CD4-positive, alpha-beta T cell (primary cell): ENCODE results near the gene MCRIP2. TPM values are rescaled to one million over a fixed set of nuclear protein-coding genes. Genes with fewer than 3 reads are reported as not detected.

Experiments
- ATAC-seq: fragments of 200-7000 bp; cut with Tn5 transposase; one replicate; pipeline ENCODE4 v1.10.0; 2022; ENCODE audit warnings: mild to moderate bottlenecking; ENCODE audit not compliant: poor library complexity
- CTCF ChIA-PET: fragments of 350-600 bp; sonication (Branson Sonifier 250); formaldehyde crosslinking; loops from one replicate; lab custom pipeline; 2021; ENCODE audit warnings: antibody characterized with exemption, inconsistent platforms; lab: Charles Lee
- POLR2A ChIA-PET: fragments of 350-600 bp; sonication (Branson Sonifier 250); formaldehyde crosslinking; loops from one replicate; lab custom pipeline; 2021; ENCODE audit warnings: antibody characterized with exemption, inconsistent platforms; lab: Charles Lee
- DNase-seq, 14 experiments: peaks; one replicate each; pipeline ENCODE4 v3.0.0-alpha.2; 2013 to 2020; ENCODE audit warnings: mixed read lengths in 2 of 14
- H3K27ac ChIP-seq, 2 donors: one replicate each; pipeline versions ENCODE4 v1.5.1 to v1.7.0; 2013; ENCODE audit warnings: low read length in 2 of 2, low read depth in 1 of 2, mild to moderate bottlenecking in 1 of 2
- H3K27me3 ChIP-seq, 2 experiments: 1 replicate in 1 of 2; 2 replicates in 1 of 2; pipeline versions ENCODE4 v1.6.1 to v1.7.0; 2013; ENCODE audit warnings: low read length in 2 of 2, control low read depth in 1 of 2, mild to moderate bottlenecking in 1 of 2, moderate library complexity in 1 of 2; ENCODE audit not compliant: insufficient read depth in 2 of 2, control insufficient read depth in 1 of 2
- H3K36me3 ChIP-seq: one replicate; pipeline ENCODE4 v1.6.1; 2013; ENCODE audit warnings: low read length, control low read depth; ENCODE audit not compliant: insufficient read depth
- H3K4me1 ChIP-seq: one replicate; pipeline ENCODE4 v1.6.1; 2013; ENCODE audit warnings: low read length, control low read depth; ENCODE audit not compliant: insufficient read depth
- H3K4me3 ChIP-seq: one replicate; pipeline ENCODE4 v1.5.1; 2013; ENCODE audit warnings: mild to moderate bottlenecking, low read length, moderate library complexity
- H3K9me3 ChIP-seq, 2 experiments: 1 replicate in 1 of 2; 2 replicates in 1 of 2; pipeline versions ENCODE4 v1.6.1 to v1.7.0; 2013; ENCODE audit warnings: low read length in 2 of 2, mild to moderate bottlenecking in 2 of 2, control low read depth in 1 of 2, moderate library complexity in 1 of 2; ENCODE audit not compliant: control insufficient read depth in 1 of 2, insufficient read depth in 1 of 2
- H3K27ac Mint-ChIP-seq: one replicate; pipeline ENCODE4 v1.8.0; 2020; ENCODE audit warnings: mixed read lengths
- H3K27me3 Mint-ChIP-seq: one replicate; pipeline ENCODE4 v1.8.0; 2021; ENCODE audit warnings: mixed read lengths
- H3K36me3 Mint-ChIP-seq: one replicate; pipeline ENCODE4 v1.8.0; 2021; ENCODE audit warnings: low read depth, mixed read lengths
- H3K4me1 Mint-ChIP-seq: one replicate; pipeline ENCODE4 v1.8.0; 2021; ENCODE audit warnings: low read depth, mixed read lengths
- H3K4me3 Mint-ChIP-seq: one replicate; pipeline ENCODE4 v1.8.0; 2020; ENCODE audit warnings: mild to moderate bottlenecking, mixed read lengths
- H3K9me3 Mint-ChIP-seq: one replicate; pipeline ENCODE4 v1.8.0; 2020; ENCODE audit warnings: mixed read lengths
- intact Hi-C, 2 experiments: fragments of 100-400 bp; cut with DNase I in 1 of 2; cut with micrococcal nuclease in 1 of 2; formaldehyde crosslinking; loops; one replicate each; pipeline versions ENCODE4 v1.15.1 to v1.9.0; 2023 to 2025; cut with DNase I, micrococcal nuclease
- total RNA-seq, 174 experiments: library from RNA in 2 of 174; stranded (reverse) in 2 of 174; gene quantifications; one replicate each; pipeline ENCODE4 v1.2.3 and lab custom pipeline; 2021 to 2026
- TF ChIP-seq, protein P1 (sequence below): fragments of 200-600 bp; IDR thresholded peaks from one replicate; pipeline ENCODE4 v1.8.0; 2022; ENCODE audit warnings: antibody characterized with exemption, mild to moderate bottlenecking

Gene MCRIP2
- total RNA-seq, 2 experiments from 2014 or later, result 11.4 to 14.6 TPM

DNA sequence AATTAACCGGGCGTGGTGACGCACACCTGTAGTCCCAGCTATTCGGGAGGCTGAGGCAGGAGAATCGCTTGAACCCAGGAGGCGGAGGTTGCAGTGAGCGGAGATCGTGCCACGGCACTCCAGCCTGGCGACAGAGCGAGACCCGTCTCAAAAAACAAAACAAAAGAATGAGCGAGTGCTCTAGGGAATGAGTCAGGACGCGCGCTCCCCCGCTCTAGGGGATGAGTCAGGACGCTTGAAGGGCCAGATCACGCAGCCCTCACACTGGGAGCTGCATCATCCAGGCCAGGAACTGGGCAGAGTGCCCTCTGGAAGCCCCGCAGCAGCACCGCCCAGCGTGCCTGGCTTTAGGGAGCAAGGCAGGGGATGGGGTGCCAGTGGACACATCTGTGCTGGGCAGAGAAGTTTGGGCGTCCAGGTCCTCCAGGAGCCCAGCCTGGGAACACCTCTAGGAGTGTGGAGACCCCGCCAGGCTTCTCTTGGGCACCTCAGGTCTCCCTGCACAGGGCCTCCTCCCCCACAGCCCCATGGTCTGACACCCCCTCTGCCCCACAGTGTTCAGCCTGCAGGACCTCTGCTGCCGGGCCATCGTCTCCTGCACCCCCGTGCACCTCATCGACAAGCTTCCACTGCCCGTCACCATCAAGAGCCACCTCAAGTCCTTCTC lies 14.7 kb upstream of the MCRIP2 start:
- Mint-ChIP-seq H3K4me3 (no peak overlapping the region), H3K36me3 (no peaks in the 10 kb centered on the region), H3K27ac (no peak overlapping the region), H3K9me3 (no peaks in the 10 kb centered on the region), H3K27me3 (no peaks in the 10 kb centered on the region), H3K4me1 (no peaks in the 10 kb centered on the region)
- TF ChIP-seq, protein P1, sequence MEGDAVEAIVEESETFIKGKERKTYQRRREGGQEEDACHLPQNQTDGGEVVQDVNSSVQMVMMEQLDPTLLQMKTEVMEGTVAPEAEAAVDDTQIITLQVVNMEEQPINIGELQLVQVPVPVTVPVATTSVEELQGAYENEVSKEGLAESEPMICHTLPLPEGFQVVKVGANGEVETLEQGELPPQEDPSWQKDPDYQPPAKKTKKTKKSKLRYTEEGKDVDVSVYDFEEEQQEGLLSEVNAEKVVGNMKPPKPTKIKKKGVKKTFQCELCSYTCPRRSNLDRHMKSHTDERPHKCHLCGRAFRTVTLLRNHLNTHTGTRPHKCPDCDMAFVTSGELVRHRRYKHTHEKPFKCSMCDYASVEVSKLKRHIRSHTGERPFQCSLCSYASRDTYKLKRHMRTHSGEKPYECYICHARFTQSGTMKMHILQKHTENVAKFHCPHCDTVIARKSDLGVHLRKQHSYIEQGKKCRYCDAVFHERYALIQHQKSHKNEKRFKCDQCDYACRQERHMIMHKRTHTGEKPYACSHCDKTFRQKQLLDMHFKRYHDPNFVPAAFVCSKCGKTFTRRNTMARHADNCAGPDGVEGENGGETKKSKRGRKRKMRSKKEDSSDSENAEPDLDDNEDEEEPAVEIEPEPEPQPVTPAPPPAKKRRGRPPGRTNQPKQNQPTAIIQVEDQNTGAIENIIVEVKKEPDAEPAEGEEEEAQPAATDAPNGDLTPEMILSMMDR, result no peak
- CTCF ChIA-PET, result no interaction called here
- H3K27ac ChIP-seq, result no peak overlapping the region
- POLR2A ChIA-PET, result interaction anchor here (1.2 kb wide), 1 partner anchor 10 kb away, joined by 3 read pairs; the partner anchor contains the start of gene METTL26
- DNase-seq (no peak), ATAC-seq (no peak)
- no peaks in the 10 kb centered on the region for H3K27me3 ChIP-seq
- intact Hi-C loops, result no loop called here
- H3K36me3 ChIP-seq, result peaks cover 7% of the 10 kb centered on the region
- peaks cover 9% of the 10 kb centered on the region for H3K4me1 ChIP-seq
- H3K4me3 ChIP-seq, result no peak overlapping the region
- H3K9me3 ChIP-seq, result no peaks in the 10 kb centered on the region

DNA sequence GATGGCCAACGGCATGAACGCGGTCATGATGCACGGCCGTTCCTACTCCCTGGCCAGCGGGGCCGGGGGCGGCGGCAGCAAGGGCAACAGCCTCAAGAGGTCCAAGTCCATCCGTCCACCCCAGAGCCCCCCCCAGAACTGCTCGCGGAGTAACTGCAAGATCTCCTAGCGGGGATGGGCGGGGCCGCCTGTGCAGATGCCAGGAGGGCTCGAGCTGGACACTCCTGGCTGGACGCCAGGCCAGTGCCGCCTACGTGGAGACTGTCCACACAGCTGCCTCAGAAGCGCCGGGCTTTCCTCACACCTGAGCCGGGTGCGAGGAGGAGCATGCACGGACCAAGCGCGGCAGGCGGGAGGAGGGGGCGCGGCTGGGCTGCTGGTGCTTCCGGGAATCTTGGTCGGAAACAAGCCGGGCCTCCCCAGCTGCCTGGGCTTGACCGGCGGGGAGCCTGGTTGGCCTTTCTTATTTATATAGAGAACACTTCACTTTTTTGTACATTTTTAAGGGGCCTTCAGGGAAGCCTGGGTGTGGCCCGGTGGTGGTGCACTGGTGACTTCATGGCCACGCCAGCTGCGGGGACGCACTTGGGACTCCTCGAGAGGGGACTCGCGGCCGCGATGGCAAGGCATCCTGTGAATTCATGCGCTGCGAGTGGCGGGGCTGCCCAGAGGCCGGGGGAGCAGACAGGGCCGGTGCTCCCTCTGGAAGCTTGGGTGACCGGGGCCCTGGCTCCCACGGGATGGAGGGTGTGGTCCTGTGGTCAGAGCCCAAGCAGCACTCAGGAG lies 14.0 kb upstream of the MCRIP2 start:
- DNase-seq (no peak), ATAC-seq (no peak)
- ChIA-PET POLR2A (interaction anchor here (1.2 kb wide), 1 partner anchor 9 kb away, joined by 3 read pairs; the partner anchor contains the start of gene METTL26), CTCF (no interaction called here)
- Histone ChIP-seq H3K9me3 (no peaks in the 10 kb centered on the region), H3K4me1 (peaks cover 9% of the 10 kb centered on the region), H3K4me3 (no peak overlapping the region), H3K27me3 (no peaks in the 10 kb centered on the region), H3K36me3 (peaks cover 7% of the 10 kb centered on the region), H3K27ac (no peak overlapping the region)
- no peak overlapping the region for H3K27ac Mint-ChIP-seq
- no peaks in the 10 kb centered on the region for H3K4me1 Mint-ChIP-seq
- TF ChIP-seq, protein P1, result no peak
- intact Hi-C loops, result no loop called here
- H3K4me3 Mint-ChIP-seq, result no peak overlapping the region
- H3K9me3 Mint-ChIP-seq, result no peaks in the 10 kb centered on the region
- H3K36me3 Mint-ChIP-seq, result no peaks in the 10 kb centered on the region
- no peaks in the 10 kb centered on the region for H3K27me3 Mint-ChIP-seq

GRCh38 chr16:628321-629061 lies 13.1 kb upstream of the MCRIP2 start:
- intact Hi-C loops, result no loop called here
- Mint-ChIP-seq H3K27me3 (no peaks in the 10 kb centered on the region), H3K36me3 (no peaks in the 10 kb centered on the region), H3K9me3 (no peaks in the 10 kb centered on the region), H3K4me3 (no peak overlapping the region), H3K27ac (no peak overlapping the region), H3K4me1 (no peaks in the 10 kb centered on the region)
- Histone ChIP-seq H3K27me3 (no peaks in the 10 kb centered on the region), H3K36me3 (peaks cover 7% of the 10 kb centered on the region), H3K9me3 (no peaks in the 10 kb centered on the region), H3K27ac (no peak overlapping the region), H3K4me3 (no peak overlapping the region), H3K4me1 (peaks cover 9% of the 10 kb centered on the region)
- ChIA-PET POLR2A (interaction anchor here (1.2 kb wide), 1 partner anchor 8 kb away, joined by 3 read pairs; the partner anchor contains the start of gene METTL26), CTCF (no interaction called here)
- TF ChIP-seq, protein P1, result no peak
- DNase-seq (no peak), ATAC-seq (no peak)
